H1 (cell line): ENCODE measurements around the gene SRCIN1.

ENCODE experiments used
- JUN ChIP-seq: IDR thresholded peaks from 2 replicates; pipeline ENCODE4 v1.6.1; 2011; ENCODE audit warnings: low read depth, mild to moderate bottlenecking, improper control_type of control experiment, low read length
- KDM5A ChIP-seq: fragments of 200-600 bp; IDR thresholded peaks from 2 replicates; pipeline ENCODE4 v1.7.1; 2012; ENCODE audit warnings: mild to moderate bottlenecking, low read length, inconsistent platforms, mixed read lengths
- TF ChIP-seq, protein P1 (sequence below): IDR thresholded peaks from 2 replicates; pipeline ENCODE4 v1.6.1; 2011; ENCODE audit warnings: low read depth, mild to moderate bottlenecking, low read length; ENCODE audit not compliant: insufficient read depth

DNA sequence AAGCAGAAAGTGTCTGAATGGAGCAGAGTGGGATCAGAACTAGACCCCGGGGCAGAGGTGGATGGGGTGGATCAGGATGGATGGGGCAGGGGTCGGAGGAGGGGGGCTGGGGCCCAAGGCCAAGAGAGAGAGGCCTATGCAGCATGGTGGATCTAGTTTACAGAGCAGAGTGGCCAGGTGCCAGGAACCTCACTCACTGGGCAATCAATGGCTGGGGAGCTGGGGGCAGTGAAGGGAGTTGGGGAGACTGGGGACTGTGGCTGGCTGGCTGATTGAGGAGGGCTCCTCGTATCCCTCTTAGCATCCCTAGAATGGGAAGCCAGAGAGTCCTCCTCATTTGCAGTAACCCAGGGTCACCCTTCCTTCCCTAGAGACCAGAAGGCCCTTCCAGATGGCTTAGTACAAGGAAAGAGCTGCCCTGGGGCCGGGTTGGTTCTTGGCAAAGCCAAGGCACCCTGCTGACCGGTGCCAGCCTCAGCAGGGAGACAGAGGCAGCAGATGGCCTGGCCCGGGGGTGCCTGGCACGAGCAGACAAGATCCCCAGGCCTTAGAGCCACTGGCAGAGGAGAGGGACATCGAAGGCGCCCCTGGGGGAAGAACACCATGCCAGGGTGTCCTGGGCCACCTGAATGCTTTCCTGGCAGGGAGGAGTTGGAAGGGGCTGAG is 36.8 kb downstream of the SRCIN1 start:
- no peak for TF ChIP-seq JUN
- TF ChIP-seq KDM5A = no peak
- TF ChIP-seq, protein P1, sequence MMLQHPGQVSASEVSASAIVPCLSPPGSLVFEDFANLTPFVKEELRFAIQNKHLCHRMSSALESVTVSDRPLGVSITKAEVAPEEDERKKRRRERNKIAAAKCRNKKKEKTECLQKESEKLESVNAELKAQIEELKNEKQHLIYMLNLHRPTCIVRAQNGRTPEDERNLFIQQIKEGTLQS = no peak
